ENCODE results near the gene FAM53A.

Gene FAM53A

GRCh38 chr4:1599491-1600210 is 84.5 kb downstream of the FAM53A start:
- H3K4me3 ChIP-seq (ENCODE audit: low read depth, low read length), result no peak overlapping the region
- CTCF ChIA-PET, result no interaction called here

GRCh38 chr4:1599026-1599481 is 85.1 kb downstream of the FAM53A start:
- CTCF ChIA-PET, result no interaction called here
- H3K4me1 ChIP-seq (ENCODE audit: control insufficient read depth, insufficient read depth, low read length), result no peaks in the 10 kb centered on the region
- no peak overlapping the region for H3K27ac ChIP-seq (ENCODE audit: extremely low read depth, low read depth, low read length)
- no peak overlapping the region for H3K4me3 ChIP-seq (ENCODE audit: low read depth, low read length)
- TF ChIP-seq CTCF (tag by site-specific recombination; IDR thresholded peaks at IDR 0.05) (no peak), ZNF354C (tag by site-specific recombination; IDR thresholded peaks at IDR 0.05; ENCODE audit: borderline replicate concordance, low read depth) (no peak), ZNF624 (tag by site-specific recombination; IDR thresholded peaks at IDR 0.05) (no peak), ZNF473 (tag by site-specific recombination; IDR thresholded peaks at IDR 0.05) (no peak), ZNF114 (tag by site-specific recombination; IDR thresholded peaks at IDR 0.05) (no peak), ZNF629 (tag by site-specific recombination; IDR thresholded peaks at IDR 0.05) (no peak), ZNF37A (tag by site-specific recombination; IDR thresholded peaks at IDR 0.05) (no peak), MZF1 (tag by site-specific recombination; IDR thresholded peaks at IDR 0.05; ENCODE audit: borderline replicate concordance) (no peak), ZNF521 (tag by site-specific recombination; IDR thresholded peaks at IDR 0.05) (no peak), ZNF610 (tag by site-specific recombination; IDR thresholded peaks at IDR 0.05; ENCODE audit: borderline replicate concordance) (no peak), ZSCAN16 (tag by site-specific recombination; IDR thresholded peaks at IDR 0.05) (no peak), SCRT1 (tag by site-specific recombination; IDR thresholded peaks at IDR 0.05; ENCODE audit: borderline replicate concordance) (no peak)
- no peaks in the 10 kb centered on the region for H3K9me3 ChIP-seq (ENCODE audit: control insufficient read depth, insufficient read depth, low read depth, low read length)
- H3K36me3 ChIP-seq (ENCODE audit: control insufficient read depth in 2 of 2, insufficient read depth in 1 of 2, low read length in 2 of 2), result no peaks in the 10 kb centered on the region
- POLR2A ChIA-PET, result no interaction called here

More at GRCh38 chr4:1599491-1600210, 84.5 kb downstream of the FAM53A start:
- no peak overlapping the region for H3K27ac ChIP-seq (ENCODE audit: extremely low read depth, low read depth, low read length)
- H3K4me1 ChIP-seq (ENCODE audit: control insufficient read depth, insufficient read depth, low read length), result no peaks in the 10 kb centered on the region
- no peaks in the 10 kb centered on the region for H3K36me3 ChIP-seq (ENCODE audit: control insufficient read depth in 2 of 2, insufficient read depth in 1 of 2, low read length in 2 of 2)
- TF ChIP-seq, protein P1, sequence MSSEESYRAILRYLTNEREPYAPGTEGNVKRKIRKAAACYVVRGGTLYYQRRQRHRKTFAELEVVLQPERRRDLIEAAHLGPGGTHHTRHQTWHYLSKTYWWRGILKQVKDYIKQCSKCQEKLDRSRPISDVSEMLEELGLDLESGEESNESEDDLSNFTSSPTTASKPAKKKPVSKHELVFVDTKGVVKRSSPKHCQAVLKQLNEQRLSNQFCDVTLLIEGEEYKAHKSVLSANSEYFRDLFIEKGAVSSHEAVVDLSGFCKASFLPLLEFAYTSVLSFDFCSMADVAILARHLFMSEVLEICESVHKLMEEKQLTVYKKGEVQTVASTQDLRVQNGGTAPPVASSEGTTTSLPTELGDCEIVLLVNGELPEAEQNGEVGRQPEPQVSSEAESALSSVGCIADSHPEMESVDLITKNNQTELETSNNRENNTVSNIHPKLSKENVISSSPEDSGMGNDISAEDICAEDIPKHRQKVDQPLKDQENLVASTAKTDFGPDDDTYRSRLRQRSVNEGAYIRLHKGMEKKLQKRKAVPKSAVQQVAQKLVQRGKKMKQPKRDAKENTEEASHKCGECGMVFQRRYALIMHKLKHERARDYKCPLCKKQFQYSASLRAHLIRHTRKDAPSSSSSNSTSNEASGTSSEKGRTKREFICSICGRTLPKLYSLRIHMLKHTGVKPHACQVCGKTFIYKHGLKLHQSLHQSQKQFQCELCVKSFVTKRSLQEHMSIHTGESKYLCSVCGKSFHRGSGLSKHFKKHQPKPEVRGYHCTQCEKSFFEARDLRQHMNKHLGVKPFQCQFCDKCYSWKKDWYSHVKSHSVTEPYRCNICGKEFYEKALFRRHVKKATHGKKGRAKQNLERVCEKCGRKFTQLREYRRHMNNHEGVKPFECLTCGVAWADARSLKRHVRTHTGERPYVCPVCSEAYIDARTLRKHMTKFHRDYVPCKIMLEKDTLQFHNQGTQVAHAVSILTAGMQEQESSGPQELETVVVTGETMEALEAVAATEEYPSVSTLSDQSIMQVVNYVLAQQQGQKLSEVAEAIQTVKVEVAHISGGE (tag by site-specific recombination; conservative IDR thresholded peaks at IDR 0.05; ENCODE audit: low read depth), result no peak
- TF ChIP-seq, protein P2, sequence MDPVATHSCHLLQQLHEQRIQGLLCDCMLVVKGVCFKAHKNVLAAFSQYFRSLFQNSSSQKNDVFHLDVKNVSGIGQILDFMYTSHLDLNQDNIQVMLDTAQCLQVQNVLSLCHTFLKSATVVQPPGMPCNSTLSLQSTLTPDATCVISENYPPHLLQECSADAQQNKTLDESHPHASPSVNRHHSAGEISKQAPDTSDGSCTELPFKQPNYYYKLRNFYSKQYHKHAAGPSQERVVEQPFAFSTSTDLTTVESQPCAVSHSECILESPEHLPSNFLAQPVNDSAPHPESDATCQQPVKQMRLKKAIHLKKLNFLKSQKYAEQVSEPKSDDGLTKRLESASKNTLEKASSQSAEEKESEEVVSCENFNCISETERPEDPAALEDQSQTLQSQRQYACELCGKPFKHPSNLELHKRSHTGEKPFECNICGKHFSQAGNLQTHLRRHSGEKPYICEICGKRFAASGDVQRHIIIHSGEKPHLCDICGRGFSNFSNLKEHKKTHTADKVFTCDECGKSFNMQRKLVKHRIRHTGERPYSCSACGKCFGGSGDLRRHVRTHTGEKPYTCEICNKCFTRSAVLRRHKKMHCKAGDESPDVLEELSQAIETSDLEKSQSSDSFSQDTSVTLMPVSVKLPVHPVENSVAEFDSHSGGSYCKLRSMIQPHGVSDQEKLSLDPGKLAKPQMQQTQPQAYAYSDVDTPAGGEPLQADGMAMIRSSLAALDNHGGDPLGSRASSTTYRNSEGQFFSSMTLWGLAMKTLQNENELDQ (tag by site-specific recombination; IDR thresholded peaks at IDR 0.05; ENCODE audit: low read depth), result no peak
- TF ChIP-seq ZNF184 (tag by site-specific recombination; IDR thresholded peaks at IDR 0.05) (no peak), PRDM6 (tag by site-specific recombination; IDR thresholded peaks at IDR 0.05) (no peak), ZNF571 (tag by site-specific recombination; IDR thresholded peaks at IDR 0.05) (no peak), ZNF677 (tag by site-specific recombination; IDR thresholded peaks at IDR 0.05) (no peak), ZNF777 (tag by site-specific recombination; IDR thresholded peaks at IDR 0.05; ENCODE audit: borderline replicate concordance) (no peak), ZNF654 (tag by site-specific recombination; IDR thresholded peaks at IDR 0.05; ENCODE audit: low read depth) (no peak), YY1 (tag by site-specific recombination; IDR thresholded peaks at IDR 0.05) (no peak), ZFP3 (tag by site-specific recombination; IDR thresholded peaks at IDR 0.05; ENCODE audit: low read depth) (no peak), ZNF140 (tag by site-specific recombination; IDR thresholded peaks at IDR 0.05) (no peak), ZNF48 (tag by site-specific recombination; IDR thresholded peaks at IDR 0.05) (no peak), RBAK (tag by site-specific recombination; IDR thresholded peaks at IDR 0.05) (no peak), ZNF266 (tag by site-specific recombination; IDR thresholded peaks at IDR 0.05; ENCODE audit: low read depth) (no peak), ZNF580 (tag by site-specific recombination; IDR thresholded peaks at IDR 0.05) (no peak), ZSCAN16 (tag by site-specific recombination; IDR thresholded peaks at IDR 0.05) (no peak)
- no peaks in the 10 kb centered on the region for H3K9me3 ChIP-seq (ENCODE audit: control insufficient read depth, insufficient read depth, low read depth, low read length)
- POLR2A ChIA-PET, result no interaction called here

Measured in HEK293 (cell line).